ENCODE measurements around the gene FAM124B. TPM values are rescaled to one million over a fixed set of nuclear protein-coding genes. Genes with fewer than 3 reads are reported as not detected.
"Not testable (repeated sequence)": the region's sequence is repeated elsewhere in the genome, so short reads cannot be mapped to it uniquely, and the experiment has no call there.

Gene FAM124B
- total RNA-seq, 1 donor, result 1.6 TPM

DNA sequence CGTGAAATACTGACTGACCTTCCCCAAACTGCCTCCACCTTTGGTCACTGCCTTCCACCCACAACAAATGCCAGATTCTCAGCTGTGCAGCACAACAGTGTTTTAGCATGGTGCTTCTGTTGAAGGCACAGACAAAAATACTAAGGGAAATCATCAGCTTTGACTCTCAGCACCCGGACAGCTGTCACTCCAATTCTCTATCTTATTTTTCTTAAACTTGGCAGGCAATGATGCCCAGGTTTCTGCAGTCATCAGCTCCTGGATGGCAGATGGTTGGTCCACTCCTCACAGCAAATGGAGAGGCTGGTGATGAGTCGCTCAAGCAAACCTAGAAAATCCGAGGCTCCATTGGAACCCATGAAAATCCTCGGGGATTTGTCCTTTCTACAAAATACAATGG, 2.9 kb upstream of the FAM124B start:
- H3K4me1 ChIP-seq (ENCODE audit: insufficient read depth, low read length), result peaks cover 61% of the 10 kb centered on the region
- H3K4me3 ChIP-seq (ENCODE audit: low read length), result no peak overlapping the region

DNA sequence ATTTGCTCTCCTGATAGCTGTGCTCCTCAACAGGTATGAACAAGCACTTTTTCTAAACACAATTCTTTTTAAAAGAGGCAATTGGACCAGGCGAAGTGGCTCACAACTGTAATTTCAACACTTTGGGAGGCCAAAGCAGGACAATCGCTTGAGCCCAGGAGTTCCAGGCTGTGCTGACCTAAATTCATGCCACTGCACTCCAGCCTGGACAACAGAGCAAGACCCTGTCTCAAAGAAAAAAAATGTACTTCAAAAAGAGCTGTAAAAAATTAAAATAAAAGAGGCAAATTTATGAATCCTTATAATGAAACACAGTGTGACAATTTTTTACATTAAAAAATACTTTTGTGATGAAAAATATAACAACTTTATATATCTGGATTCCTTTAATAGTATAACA, 1.8 kb upstream of the FAM124B start:
- Histone ChIP-seq H3K4me1 (ENCODE audit: insufficient read depth, low read length) (peaks cover 70% of the 10 kb centered on the region), H3K9me3 (ENCODE audit: low read depth, low read length) (no peaks in the 10 kb centered on the region), H3K27me3 (ENCODE audit: insufficient read depth, low read length) (no peaks in the 10 kb centered on the region), H3K4me3 (ENCODE audit: low read length) (no peak overlapping the region)

More for the DNA sequence above, 2.9 kb upstream of the FAM124B start:
- no peaks in the 10 kb centered on the region for H3K27me3 ChIP-seq (ENCODE audit: insufficient read depth, low read length)
- no peaks in the 10 kb centered on the region for H3K9me3 ChIP-seq (ENCODE audit: low read depth, low read length)

DNA sequence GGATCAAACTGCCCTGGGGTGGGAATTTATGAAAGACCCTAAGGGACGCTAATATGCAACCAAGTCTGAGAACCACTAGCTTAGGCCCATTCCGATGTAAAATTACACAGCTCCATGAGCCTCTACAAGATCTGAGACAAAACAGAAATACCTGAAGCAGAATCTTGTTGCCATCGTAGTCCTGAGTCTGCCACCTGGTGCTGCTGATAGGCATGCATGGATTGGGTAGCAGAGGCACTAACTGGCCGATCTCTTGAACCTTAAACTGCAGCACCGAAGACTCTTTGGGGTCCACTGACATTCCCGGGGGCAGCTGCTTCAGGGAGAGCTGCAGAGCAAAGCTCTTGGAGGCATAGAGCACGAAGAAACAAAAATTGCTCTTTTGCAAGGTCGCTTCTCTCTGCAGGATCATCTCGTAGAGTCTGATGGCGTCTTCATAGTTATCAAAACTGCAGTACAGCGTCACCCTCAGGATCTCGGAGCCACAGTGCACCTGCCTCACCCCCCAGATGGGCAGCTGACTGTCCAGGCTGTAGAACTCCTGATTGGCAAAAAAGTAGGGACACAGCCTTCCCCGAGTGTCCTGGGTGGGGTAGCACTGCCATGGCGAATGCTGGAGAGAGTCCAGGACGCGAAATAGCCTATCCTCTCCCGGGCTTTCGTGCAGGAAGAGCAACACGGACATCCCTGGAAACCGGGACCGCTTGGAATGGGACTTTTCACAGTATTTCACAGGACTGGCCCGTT, 848 bp downstream of the FAM124B start:
- Histone ChIP-seq H3K9me3 (ENCODE audit: low read depth, low read length) (no peaks in the 10 kb centered on the region), H3K27me3 (ENCODE audit: insufficient read depth, low read length) (no peaks in the 10 kb centered on the region), H3K4me3 (ENCODE audit: low read length) (peak overlapping the region; percentile 36)

DNA sequence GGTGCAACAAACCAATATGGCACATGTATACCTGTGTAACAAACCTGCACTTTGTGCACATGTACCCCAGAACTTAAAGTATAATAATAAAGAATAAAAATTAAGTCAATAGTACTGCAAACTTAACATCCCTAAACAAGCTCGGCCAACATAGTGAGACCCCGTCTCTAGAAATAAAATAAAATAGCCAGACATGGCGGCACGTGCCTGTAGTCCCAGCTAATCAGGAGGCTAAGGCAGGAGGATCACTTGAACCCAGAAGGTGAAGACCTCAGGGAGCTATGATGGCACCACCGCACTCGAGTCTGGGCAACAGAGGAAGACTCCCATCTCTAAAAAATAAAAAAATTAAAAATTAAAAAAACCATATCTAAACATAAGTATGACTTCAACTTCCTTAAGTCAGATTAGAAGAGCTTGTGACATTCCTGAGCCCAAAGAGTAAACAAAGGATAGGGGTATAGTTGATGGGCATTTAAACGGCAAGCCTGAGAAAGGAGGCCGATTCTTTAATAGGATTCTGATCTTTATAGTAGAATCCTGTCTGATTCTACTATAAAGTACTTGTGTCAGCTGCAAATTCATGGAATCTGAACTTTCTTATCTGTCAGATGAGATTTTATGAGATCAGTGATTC, 1.6 kb downstream of the FAM124B start:
- no peaks in the 10 kb centered on the region for H3K27me3 ChIP-seq (ENCODE audit: insufficient read depth, low read length)
- H3K4me1 ChIP-seq (ENCODE audit: insufficient read depth, low read length), result peaks cover 51% of the 10 kb centered on the region
- H3K9me3 ChIP-seq (ENCODE audit: low read depth, low read length), result no peaks in the 10 kb centered on the region
- H3K4me3 ChIP-seq (ENCODE audit: low read length), result no peak overlapping the region

More for the DNA sequence above, 848 bp downstream of the FAM124B start:
- H3K4me1 ChIP-seq (ENCODE audit: insufficient read depth, low read length), result peaks cover 58% of the 10 kb centered on the region

DNA sequence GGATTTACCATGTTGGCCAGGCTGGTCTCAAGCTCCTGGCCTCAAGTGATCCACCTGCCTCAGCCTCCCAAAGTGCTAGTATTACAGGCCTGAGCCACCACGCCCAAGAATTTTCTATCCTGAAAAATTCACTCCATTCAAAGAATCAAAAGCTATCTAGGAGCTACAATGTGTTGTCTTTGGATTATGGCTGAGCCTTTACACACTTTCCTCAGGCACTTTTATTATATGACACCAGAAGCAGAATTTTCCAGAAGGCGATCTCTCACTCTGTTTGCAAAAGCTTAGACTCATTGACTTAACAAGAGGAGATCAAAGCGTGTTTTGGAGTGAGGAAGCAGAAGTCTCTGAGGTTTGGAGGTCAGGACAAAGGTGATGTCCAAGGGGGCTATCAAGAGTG, 3.6 kb downstream of the FAM124B start:
- Histone ChIP-seq H3K4me1 (ENCODE audit: insufficient read depth, low read length) (peaks cover 43% of the 10 kb centered on the region), H3K4me3 (ENCODE audit: low read length) (no peak overlapping the region), H3K27me3 (ENCODE audit: insufficient read depth, low read length) (no peaks in the 10 kb centered on the region), H3K9me3 (ENCODE audit: low read depth, low read length) (no peaks in the 10 kb centered on the region)

DNA sequence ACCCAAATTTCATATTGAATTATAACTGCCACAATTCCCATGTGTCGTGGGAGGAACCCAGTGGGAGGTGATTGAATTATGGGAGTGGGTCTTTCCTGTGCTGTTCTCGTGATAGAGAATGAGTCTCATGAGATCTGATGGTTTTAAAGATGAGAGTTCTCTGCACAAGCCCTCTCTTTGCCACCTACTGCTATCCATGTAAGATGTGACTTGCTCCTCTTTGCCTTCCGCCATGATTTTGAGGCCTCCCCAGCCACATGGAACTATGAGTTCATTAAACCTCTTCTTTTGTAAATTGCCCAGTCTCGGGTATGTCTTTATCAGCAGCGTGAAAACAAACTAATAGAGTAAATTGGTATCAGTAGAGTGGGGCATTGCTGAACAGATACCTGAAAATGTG, 4.8 kb downstream of the FAM124B start:
- not testable (repeated sequence) for H3K4me3 ChIP-seq (ENCODE audit: low read length); H3K27me3 ChIP-seq (ENCODE audit: insufficient read depth, low read length); H3K9me3 ChIP-seq (ENCODE audit: low read depth, low read length)
- peaks cover 34% of the 10 kb centered on the region for H3K4me1 ChIP-seq (ENCODE audit: insufficient read depth, low read length)

DNA sequence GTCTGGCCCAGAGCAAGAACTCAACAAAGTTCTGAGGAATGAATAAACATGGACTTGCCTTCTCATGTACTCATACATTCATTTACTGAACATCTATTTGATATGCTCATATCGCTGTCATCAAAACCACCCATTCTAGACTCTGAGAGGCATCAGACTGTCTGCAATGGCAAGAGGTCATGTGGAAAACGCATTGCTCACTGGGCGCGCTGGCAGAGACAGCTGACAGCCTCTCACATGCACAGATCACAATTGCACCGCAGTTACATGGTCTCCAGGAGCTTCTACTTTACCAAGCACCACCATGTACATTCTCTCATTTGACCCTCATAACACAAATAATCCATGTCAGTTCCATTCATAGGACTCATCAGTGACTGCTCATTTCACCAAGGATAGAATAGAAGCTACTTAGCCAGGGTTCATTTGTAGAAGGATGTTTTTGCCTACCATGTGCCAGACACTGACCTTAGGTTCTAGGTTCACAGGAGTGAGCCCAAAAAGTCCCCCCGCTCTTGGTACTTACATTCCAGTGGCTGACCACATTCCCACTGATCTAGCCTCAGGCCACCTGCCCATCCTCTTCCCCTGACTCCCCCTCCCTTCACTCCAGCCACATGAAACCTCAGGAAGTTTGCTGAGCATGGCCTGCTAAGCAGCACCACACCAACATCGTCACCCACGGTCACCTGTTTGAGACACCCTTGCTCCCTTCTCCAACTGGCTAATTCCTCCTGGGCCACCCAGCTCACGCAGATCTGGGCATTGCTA, 6.1 kb downstream of the FAM124B start:
- Histone ChIP-seq H3K9me3 (ENCODE audit: low read depth, low read length) (no peaks in the 10 kb centered on the region), H3K4me1 (ENCODE audit: insufficient read depth, low read length) (peaks cover 21% of the 10 kb centered on the region), H3K27me3 (ENCODE audit: insufficient read depth, low read length) (no peaks in the 10 kb centered on the region), H3K4me3 (ENCODE audit: low read length) (no peak overlapping the region)

DNA sequence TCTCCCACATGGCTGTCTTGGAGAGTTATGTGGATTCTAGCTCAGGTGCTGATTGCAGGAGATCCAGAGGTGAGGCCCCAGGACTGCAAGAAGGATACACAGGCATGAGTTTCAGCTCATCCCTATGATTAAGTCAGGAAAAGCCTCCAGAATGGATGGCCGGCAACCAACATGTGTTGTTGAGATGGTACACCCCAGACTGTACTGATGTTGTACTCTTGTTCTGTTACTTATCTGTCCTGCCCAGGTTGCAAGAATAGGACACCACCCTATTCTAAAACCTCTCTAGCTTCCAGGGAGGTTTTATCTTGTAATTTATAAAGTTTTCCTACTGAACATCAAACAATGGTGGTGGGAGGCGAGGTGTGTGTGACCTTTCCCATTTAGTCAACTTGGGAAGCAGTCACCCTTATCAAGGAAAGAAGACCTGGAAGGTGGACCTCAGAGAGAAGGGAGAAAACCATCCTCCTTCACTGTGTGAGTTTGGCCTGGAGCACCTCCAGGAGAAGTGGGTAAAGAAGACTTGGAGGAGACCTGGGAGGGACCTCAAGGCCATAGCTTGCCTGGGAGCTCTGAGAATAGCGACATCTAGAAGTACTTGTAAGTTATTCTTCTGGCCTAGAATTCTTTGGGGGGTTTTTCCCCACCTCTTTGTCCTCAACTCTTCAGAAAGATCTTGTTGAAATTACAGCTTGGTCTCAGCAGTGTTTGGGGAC, 8.6 kb downstream of the FAM124B start:
- H3K4me1 ChIP-seq (ENCODE audit: insufficient read depth, low read length), result no peaks in the 10 kb centered on the region
- H3K27me3 ChIP-seq (ENCODE audit: insufficient read depth, low read length), result no peaks in the 10 kb centered on the region
- H3K4me3 ChIP-seq (ENCODE audit: low read length), result no peak overlapping the region
- H3K9me3 ChIP-seq (ENCODE audit: low read depth, low read length), result no peaks in the 10 kb centered on the region

DNA sequence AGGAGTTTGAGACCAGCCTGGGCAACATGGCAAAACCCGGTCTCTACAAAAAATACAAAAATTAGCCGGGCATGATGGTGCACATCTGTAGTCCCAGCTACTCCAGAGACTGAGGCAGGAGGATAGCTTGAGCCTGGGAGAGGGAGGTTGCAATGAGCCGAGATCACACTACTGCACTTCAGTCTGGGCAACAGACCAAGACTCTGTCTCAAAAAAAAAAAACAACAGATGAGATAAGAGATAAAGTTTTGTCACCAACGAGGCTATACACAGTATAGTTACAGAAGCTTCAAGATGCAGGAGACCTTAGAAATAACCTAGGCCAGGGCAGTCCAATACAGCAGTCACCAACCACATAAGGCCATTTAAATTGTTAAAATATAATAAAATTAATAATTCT, 9.4 kb downstream of the FAM124B start:
- no peaks in the 10 kb centered on the region for H3K4me1 ChIP-seq (ENCODE audit: insufficient read depth, low read length)
- H3K27me3 ChIP-seq (ENCODE audit: insufficient read depth, low read length), result no peaks in the 10 kb centered on the region
- no peaks in the 10 kb centered on the region for H3K9me3 ChIP-seq (ENCODE audit: low read depth, low read length)
- H3K4me3 ChIP-seq (ENCODE audit: low read length), result no peak overlapping the region

DNA sequence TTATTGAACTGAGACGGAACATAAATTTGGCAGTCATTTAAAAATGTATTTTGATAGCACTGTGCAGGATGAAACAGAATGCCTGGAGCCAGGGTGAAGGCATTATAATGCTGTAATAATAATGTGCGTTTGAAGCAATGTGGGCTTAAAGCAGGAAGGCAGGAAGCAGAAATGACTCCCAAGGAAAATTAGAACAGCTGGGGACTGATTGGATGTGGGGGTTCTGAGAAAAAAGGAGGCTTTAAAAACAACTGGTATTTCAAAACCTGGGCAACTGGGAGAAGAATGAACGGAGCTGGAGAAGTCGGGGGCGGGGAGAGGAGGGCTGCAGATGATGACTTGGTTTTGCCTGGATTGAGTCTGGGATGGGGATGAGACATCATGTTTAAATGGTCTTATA, 12.6 kb downstream of the FAM124B start:
- H3K4me1 ChIP-seq (ENCODE audit: insufficient read depth, low read length), result no peaks in the 10 kb centered on the region
- H3K27me3 ChIP-seq (ENCODE audit: insufficient read depth, low read length), result no peaks in the 10 kb centered on the region
- no peak overlapping the region for H3K4me3 ChIP-seq (ENCODE audit: low read length)
- no peaks in the 10 kb centered on the region for H3K9me3 ChIP-seq (ENCODE audit: low read depth, low read length)

DNA sequence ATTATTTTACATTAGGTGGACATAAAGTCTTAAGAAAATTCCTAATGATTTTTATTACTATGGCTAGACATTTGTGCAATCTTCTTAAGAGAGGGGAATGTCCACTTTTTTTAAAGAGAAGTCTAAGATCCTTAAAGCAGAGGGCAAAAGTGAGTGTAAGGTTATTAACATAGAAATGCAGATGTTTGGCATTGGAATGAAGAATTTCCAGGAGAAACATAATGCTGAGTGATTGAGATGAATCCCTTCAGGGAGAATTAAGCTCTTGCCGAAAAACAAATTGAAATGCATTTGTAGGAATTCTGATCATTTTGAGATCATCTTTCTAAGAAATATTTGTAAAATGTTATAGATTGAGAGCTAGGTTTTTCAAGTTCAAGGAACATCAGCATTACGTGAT, 15.0 kb downstream of the FAM124B start:
- H3K4me1 ChIP-seq (ENCODE audit: insufficient read depth, low read length), result no peaks in the 10 kb centered on the region
- H3K9me3 ChIP-seq (ENCODE audit: low read depth, low read length), result no peaks in the 10 kb centered on the region
- no peaks in the 10 kb centered on the region for H3K27me3 ChIP-seq (ENCODE audit: insufficient read depth, low read length)
- H3K4me3 ChIP-seq (ENCODE audit: low read length), result no peak overlapping the region

DNA sequence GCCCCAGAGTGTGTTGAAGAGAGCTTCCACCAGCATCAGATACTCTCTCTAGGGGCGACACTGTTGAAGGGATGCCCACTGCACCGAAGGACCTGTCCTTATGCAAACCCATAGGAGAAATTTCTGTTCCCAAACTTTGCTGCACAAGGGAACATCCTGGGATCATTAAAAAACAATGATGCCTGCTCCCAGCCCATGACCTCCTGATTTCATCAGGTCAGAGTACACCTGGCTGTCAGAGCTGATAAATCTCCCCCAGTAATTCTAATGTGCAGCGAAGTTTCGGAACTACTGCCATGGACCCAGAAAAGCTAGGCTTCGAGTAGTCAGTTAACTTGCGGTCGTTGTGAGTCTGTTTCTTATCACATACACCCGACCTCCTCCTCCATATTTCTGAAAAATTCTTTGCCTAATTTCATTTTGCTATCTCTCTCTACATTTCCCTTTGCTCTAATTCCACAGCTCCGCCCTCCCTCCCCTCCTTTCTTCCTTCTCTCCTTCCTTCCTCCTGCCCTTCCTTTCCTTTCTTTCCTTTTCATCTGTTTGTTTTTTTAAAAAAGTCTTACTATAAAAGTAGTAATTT, 18.8 kb downstream of the FAM124B start:
- H3K27me3 ChIP-seq (ENCODE audit: insufficient read depth, low read length), result no peaks in the 10 kb centered on the region
- H3K4me3 ChIP-seq (ENCODE audit: low read length), result no peak overlapping the region
- H3K9me3 ChIP-seq (ENCODE audit: low read depth, low read length), result no peaks in the 10 kb centered on the region
- peaks cover 18% of the 10 kb centered on the region for H3K4me1 ChIP-seq (ENCODE audit: insufficient read depth, low read length)

DNA sequence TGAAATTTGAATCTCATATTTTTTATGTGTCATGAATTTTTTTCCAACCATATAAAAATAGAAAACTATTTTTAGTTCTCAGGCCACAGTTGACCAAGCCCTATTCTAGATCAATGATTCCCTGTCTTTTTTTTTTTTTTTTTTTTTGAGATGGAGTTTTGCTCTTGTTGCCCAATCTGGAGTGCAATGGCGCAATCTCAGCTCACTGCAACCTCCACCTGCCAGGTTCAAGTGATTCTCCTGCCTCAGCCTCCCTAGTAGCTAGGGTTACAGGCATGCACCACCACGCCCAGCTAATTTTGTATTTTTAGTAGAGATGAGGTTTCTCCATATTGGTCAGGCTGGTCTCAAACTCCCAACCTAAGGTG, 19.6 kb downstream of the FAM124B start:
- H3K4me3 ChIP-seq (ENCODE audit: low read length); H3K9me3 ChIP-seq (ENCODE audit: low read depth, low read length); H3K27me3 ChIP-seq (ENCODE audit: insufficient read depth, low read length): not testable (repeated sequence)
- peaks cover 24% of the 10 kb centered on the region for H3K4me1 ChIP-seq (ENCODE audit: insufficient read depth, low read length)

DNA sequence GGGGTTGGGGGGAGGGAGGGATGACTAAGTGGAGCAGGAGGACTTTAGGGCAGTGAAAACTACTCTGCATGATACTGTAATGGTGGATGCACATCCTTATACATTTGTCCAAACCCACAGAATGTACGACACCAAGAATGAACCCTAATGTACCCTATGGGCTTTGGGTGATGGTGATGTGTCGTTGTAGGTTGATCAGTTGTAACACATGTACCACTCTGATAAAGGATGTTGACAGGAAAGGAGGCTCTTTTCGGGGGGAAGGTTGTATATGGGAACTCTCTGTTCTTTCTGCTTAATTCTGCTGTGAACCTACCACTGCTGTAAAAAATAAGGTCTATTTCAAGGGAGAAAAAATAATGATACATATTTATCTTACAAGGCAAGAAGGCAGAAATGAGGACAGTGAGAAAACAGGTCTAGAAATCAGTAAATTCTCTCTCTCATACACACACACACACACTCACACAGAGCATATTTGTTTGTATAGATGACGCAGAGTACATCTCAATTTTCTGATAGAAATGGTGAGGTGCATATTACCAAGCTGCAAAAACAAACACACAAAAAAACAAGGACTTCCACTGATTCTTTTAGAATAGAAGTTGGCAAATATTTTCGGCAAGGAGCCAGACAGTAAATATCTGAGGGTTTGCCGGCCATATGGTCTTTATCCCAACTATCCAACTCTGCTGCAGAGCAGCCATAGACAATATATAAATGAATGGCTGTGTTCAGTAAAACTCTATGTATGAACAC, 20.2 kb downstream of the FAM124B start:
- Histone ChIP-seq H3K27me3 (ENCODE audit: insufficient read depth, low read length) (no peaks in the 10 kb centered on the region), H3K4me3 (ENCODE audit: low read length) (no peak overlapping the region), H3K9me3 (ENCODE audit: low read depth, low read length) (no peaks in the 10 kb centered on the region), H3K4me1 (ENCODE audit: insufficient read depth, low read length) (peaks cover 29% of the 10 kb centered on the region)
